Activated CD8-positive, alpha-beta memory T cell treated with anti-CD3 and anti-CD28 coated beads, Interleukin-2, amount 50 U/mL, for 4 hours (primary cell): ENCODE results near the gene SHLD1.

Source experiments
- DNase-seq: peaks from one replicate; pipeline ENCODE4 v3.0.0-alpha.2; 2020

SHLD1 gene

DNA sequence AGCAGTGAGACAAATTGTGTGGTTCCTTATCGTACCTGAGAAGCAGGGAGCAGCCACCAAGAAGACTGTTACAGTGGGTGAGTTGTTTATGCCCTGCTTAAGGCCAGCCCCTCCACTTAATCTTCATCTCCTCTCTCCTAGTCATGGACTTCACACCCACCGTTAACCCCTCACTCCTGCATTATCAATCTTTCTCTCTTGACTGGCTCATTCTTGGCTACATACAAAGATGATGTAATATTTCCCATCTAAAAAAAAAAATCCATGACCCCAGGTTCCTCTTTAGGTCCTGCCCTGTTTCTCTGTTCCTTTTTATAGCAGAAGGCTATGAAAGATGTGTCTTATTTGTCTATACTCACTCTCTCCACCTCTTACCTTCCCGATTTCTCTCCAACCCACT is 72.4 kb downstream of the SHLD1 start:
- no peak for DNase-seq

DNA sequence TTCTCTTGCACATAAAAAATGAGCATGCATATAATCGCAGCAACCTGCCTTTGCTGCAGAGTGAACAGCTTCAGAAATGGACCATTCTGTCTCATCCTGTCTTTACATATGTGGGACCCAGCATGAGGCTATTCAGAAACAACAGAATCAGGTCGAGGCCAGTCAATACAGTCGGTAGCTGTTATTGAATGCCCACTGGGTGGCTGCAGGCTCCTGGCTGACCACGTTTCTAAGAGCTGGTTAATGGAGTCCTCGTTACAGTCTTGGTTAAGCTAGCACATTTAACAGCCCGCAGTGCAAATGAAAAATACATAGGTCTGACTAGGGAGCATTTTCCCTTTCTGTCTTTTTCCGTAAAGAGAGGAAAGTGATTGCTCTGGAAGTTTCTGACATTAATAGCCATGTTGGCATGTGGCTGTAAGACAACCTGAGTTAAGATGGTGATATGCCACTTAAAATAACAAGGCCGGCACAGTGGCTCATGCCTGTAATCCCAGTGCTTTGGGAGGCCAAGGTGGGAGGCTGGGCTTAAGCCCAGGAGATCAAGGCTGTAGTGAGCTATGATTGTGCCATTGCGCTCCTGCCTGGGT is 75.0 kb downstream of the SHLD1 start:
- DNase-seq: no peak

- no peak for DNase-seq
Measured at GRCh38 chr20:5827098-5827853, 77.1 kb downstream of the SHLD1 start.

DNA sequence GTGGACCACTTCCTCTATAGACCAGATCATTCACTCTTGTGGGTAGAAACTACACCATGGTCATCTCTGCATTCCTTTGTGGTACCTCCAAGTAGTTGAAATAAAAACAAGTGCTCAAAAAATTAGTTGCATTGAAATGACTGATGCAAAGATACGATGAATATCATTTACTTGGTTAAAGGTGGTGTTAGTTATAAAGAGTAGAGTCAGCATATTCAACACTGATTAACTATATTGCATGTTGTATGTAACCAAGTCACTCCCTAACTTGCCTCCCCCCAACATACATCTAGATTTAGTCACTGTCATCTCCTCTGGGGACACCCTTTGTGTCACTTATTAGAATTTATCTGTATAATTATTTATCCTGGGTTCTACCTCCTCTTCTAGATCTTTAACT is 77.7 kb downstream of the SHLD1 start:
- DNase-seq: no peak

DNA sequence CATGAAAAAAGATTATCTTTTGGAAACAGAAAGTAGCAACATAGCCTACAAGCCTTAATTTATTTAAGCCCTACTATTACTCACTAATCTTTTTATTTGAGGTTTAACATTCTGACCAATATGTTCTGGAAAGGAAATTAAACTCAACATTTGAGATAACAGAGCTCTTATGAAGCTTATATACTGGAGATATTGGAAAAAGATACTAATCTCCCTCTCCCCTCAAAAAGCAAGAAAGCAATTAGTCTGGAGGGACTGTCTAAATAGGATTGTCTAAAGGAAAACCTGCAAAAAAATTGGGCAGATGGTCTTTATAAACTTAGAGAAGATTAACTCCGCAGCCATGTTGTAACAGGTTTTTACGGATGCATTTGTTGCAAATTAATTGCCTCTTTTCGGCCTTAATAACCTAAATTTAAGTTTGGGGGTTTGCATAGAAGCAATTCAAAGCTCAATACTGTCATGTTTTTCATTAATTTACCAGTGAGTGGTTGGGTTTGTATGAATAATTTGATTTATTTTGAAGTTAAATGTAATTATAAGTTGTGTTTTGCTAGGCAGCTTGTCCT is 79.1 kb downstream of the SHLD1 start:
- DNase-seq: no peak

DNA sequence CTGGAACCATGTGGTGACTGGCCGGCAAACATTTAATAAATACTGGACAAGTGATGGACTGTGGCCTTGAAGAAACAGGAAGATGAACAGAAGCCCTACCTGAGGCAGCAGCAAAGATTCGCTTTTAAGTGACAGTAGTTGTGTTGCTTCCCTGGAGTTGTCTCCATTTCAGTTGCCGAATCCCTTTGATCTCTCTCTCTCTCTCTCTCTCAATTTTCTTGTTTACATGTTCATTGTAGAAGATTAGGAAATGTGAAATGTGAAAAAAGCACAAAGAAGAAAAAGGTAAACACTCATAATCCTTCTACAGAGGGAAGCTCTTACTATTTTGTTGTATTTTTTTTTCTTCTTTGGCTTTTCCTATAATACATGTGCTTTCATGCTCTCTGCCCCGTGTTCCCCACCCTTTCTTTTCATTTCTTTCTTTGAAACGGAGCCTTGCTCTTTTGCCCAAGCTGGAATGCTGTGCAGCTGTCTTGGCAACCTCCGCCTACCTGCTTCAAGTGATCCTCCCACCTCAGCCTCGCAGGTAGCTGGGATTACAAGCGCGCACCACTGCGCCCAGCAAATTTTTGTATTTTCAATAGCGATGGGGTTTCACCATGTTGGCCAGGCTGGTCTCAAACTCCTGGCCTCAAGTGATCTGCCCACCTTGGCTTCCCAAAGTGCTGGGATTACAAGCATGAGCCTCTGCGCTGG is 81.5 kb downstream of the SHLD1 start:
- DNase-seq: no peak

DNA sequence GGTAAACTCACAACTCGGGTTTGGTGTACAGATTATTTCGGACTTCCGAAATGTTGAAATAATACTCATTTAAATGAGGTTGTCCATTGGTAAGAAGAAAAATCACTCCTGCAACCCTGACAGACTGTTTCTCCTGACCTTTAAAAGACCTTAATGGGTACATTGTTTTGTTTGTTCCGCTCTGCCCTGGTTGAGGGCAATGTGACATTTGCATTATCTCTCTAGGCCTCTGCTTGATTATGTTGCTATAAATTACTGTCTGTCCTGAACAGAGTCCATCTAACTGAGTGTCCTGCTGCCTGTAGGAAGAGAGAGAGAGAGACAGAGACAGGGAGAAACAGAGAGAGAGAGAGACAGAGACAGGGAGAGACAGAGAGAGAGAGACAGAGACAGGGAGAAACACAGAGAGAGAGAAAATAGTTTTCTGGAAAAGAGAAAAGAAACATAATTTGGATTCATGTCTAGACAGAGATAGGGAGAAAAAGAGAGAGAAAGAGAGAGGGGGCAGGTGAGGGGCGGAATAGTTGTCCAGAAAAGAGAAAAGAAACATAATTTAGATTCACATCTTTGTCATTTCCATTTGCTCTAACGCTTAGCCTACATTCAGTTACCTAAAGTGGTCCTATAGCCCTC is 83.2 kb downstream of the SHLD1 start:
- DNase-seq: no peak

GRCh38 chr20:5834436-5835005 is 84.3 kb downstream of the SHLD1 start:
- DNase-seq: no peak

GRCh38 chr20:5835321-5835821 is 85.2 kb downstream of the SHLD1 start:
- peak; percentile 23 for DNase-seq

- no peak for DNase-seq
Measured at GRCh38 chr20:5835871-5836270, 85.7 kb downstream of the SHLD1 start.

DNA sequence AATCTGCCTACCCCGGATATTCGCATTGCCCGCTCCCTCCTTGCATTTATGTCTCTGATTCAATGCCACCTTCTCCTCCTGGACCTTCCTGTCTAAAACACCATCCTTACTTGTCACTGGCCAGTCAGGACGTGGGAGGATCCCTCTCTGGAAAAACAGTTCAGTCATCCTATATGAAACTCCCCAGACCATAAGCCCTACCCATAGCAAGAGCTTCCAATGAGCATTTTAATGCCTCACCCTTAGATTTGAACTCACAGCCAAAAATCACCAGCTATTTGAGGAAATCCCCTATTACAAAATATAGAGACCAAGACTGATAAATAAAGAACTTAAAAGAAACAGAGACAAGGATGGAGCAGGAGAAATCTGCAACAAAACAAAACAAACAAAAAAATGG is 86.4 kb downstream of the SHLD1 start:
- DNase-seq: no peak

- DNase-seq: no peak
Measured at GRCh38 chr20:5840411-5841002, 90.3 kb downstream of the SHLD1 start.

DNA sequence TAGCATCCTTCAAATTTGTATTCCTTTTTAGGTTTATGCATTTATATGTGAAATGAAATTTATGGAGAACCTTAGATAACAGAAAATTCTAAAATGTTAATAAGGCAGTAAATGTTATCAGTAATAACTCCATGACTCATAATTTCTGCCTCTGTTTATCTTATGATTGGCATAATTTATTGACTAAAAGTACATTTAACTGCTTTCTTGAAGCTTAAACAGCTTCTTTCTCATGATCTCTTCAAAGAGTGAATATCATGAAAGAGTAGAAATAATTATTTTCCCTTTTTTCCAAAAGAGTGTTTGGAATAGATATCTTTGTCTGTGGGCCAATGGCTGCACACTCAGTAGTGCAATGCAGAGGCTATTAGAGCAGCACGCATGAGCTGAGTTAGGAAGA is 91.3 kb downstream of the SHLD1 start:
- no peak for DNase-seq

- DNase-seq: no peak
Measured at GRCh38 chr20:5842465-5842864, 92.3 kb downstream of the SHLD1 start.

DNA sequence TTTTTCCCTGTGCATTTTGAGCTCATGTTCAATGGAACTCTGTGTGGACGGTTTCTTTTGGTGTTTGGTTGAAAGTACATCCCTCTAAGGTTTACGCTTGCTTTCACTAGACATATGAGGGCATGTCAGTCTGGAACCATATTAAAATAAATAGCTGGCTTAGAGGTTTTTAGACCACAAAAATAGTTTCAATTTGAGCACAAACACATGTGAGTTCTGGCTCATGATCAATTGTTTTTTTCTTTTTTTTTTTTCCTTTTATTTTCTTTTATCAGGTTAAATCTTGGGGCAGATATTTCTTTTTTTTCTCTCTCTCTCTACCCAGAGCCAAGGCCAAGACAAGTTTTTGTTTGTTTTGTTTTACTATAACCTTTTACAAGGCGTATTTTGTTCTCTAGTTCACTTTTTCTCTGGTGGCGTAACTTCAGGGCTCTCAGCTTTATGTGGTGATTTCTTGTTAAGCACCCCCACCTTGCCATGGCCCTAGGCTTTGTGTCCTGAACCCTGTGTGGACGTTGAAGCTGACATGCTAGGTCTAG is 92.9 kb downstream of the SHLD1 start:
- no peak for DNase-seq

DNA sequence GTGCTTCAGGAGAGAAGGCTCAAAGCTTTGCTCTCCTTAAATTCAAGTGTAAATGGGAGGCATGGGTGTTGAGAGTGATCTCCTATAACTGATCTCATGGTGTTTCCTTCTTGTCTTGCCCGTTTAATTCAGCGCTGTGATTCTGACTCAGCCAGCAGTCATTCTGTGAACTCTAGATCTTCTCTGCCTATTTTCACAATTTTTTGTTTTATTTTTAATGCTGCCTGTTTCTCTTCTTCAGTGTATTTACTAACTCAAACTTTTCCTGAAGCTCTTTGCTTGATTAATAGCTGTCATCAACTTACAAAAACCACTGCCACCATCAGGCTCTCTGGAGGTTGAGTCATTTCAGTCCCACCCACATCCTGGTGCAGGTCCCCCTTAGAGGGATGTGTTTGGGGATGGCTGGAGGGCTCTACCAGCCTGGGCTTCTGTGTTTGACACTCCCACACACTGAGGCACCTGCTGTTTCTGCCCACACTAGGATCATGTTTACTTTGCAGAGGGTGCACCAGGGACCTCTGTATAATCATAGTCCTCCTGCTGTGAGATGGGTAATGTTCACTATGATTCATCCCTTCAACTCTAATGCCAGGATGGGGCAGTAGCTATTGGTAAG is 94.0 kb downstream of the SHLD1 start:
- peak; percentile 35 for DNase-seq

DNA sequence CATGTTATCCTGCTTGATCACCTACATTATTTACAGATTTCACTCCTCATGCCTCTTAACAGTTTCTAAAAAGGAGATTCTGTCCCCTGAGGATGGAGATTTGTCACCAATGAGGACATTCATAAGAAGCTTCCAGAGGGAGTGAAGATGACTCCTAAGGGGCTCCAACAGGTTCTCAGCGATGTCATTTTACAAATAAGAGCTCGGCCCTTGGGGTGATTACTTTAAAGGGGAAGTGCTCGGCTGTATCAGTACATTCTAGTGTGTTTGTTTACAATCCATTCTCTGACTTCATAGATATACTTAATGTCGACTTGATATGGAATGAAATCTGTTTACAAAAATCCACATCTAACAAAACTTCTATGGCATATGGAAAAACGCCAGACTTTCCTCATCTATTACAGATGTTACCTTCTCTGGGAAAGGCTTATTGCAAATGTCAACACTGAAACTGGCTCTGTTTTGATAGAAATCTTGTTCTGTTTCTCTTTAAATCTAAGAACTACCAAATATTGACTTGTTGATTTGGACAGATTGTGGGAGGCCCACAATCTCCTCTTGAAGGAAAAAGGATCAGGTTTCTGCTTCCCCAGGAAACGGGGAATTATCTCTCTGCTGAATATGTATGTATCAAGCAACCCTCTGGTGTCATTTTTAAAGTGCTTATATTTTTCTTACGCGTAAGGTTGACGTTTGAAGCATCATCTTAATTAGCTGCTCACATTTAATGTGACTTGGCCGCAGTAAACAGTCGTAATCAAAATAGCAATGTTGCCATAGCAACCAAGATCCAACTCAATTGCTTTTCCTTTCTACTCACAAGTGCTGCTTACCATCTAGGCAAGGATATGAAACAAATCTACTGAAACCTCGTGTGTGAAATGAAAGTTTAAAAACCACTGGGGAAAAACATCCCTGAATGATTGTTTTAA is 95.7 kb downstream of the SHLD1 start:
- no peak for DNase-seq

GRCh38 chr20:5848711-5849505 is 98.7 kb downstream of the SHLD1 start:
- DNase-seq: no peak

GRCh38 chr20:5855939-5856338 is 105.7 kb downstream of the SHLD1 start:
- no peak for DNase-seq

DNA sequence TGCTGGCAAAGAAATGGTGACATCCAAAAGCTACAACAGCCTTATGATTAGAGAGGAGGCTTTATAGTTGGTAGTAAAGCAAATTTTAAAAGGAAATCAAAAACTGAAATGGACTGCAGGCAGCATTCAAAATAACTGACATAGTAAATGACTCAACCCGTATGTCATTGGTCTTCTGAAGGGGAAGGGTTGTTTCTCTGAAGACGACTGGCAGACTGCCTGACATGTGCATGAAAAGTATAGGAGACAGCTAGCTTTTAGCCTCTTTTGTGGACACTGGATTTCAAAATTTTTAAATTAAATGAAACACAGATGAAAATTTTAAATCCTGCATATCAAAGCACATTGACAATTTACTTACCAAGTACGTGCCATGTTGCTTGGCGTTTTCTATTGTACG is 109.4 kb downstream of the SHLD1 start:
- no peak for DNase-seq
